Nephron progenitor cell (in vitro differentiated cells): Measurements from ENCODE around the gene KRTAP10-6.

Experiments
- DNase-seq: peaks from one replicate; pipeline ENCODE4 v3.0.0; 2021
- H3K27ac Mint-ChIP-seq: 2 replicates; pipeline ENCODE4 v1.8.0; 2021; ENCODE audit warnings: mild to moderate bottlenecking, moderate library complexity, mixed read lengths
- H3K27me3 Mint-ChIP-seq: 2 replicates; pipeline ENCODE4 v1.8.0; 2021; ENCODE audit warnings: mild to moderate bottlenecking, low read depth, mixed read lengths; ENCODE audit not compliant: poor library complexity
- H3K36me3 Mint-ChIP-seq: 2 replicates; pipeline ENCODE4 v1.8.0; 2021; ENCODE audit warnings: low read depth, mixed read lengths
- H3K4me1 Mint-ChIP-seq: 2 replicates; pipeline ENCODE4 v1.8.0; 2021; ENCODE audit warnings: mixed read lengths
- H3K4me3 Mint-ChIP-seq: 2 replicates; pipeline ENCODE4 v1.8.0; 2021; ENCODE audit warnings: mild to moderate bottlenecking, moderate library complexity, mixed read lengths
- H3K9me3 Mint-ChIP-seq: 2 replicates; pipeline ENCODE4 v1.8.0; 2021; ENCODE audit warnings: mild to moderate bottlenecking, moderate library complexity, mixed read lengths
- CTCF ChIP-seq: fragments of 200-600 bp; sonication (generic); IDR thresholded peaks from 2 replicates; pipeline ENCODE4 v1.5.0; 2021; ENCODE audit warnings: antibody characterized with exemption

The KRTAP10-6 gene

GRCh38 chr21:44572959-44573583 is 19.2 kb downstream of the KRTAP10-6 start:
- peaks cover 33% of the 10 kb centered on the region for H3K27me3 Mint-ChIP-seq
- H3K9me3 Mint-ChIP-seq, result peaks cover 62% of the 10 kb centered on the region
- H3K36me3 Mint-ChIP-seq, result peaks cover 4% of the 10 kb centered on the region
- H3K27ac Mint-ChIP-seq, result peak overlapping the region; percentile 29
- no peak for DNase-seq
- H3K4me3 Mint-ChIP-seq, result no peak overlapping the region
- H3K4me1 Mint-ChIP-seq, result peaks cover 14% of the 10 kb centered on the region
- no peak for TF ChIP-seq CTCF

- Mint-ChIP-seq H3K27ac (peak overlapping the region; percentile 29), H3K4me3 (no peak overlapping the region), H3K27me3 (peaks cover 34% of the 10 kb centered on the region), H3K36me3 (peaks cover 4% of the 10 kb centered on the region), H3K9me3 (peaks cover 52% of the 10 kb centered on the region), H3K4me1 (peaks cover 14% of the 10 kb centered on the region)
- TF ChIP-seq CTCF, result no peak
- DNase-seq, result no peak
Measured at GRCh38 chr21:44571844-44572782, 20.2 kb downstream of the KRTAP10-6 start.

- Mint-ChIP-seq H3K9me3 (peaks cover 45% of the 10 kb centered on the region), H3K4me1 (peaks cover 14% of the 10 kb centered on the region), H3K27ac (no peak overlapping the region), H3K27me3 (peaks cover 34% of the 10 kb centered on the region), H3K4me3 (no peak overlapping the region), H3K36me3 (peaks cover 4% of the 10 kb centered on the region)
- TF ChIP-seq CTCF, result no peak
- no peak for DNase-seq
Measured at GRCh38 chr21:44571296-44571695, 21.0 kb downstream of the KRTAP10-6 start.

DNA sequence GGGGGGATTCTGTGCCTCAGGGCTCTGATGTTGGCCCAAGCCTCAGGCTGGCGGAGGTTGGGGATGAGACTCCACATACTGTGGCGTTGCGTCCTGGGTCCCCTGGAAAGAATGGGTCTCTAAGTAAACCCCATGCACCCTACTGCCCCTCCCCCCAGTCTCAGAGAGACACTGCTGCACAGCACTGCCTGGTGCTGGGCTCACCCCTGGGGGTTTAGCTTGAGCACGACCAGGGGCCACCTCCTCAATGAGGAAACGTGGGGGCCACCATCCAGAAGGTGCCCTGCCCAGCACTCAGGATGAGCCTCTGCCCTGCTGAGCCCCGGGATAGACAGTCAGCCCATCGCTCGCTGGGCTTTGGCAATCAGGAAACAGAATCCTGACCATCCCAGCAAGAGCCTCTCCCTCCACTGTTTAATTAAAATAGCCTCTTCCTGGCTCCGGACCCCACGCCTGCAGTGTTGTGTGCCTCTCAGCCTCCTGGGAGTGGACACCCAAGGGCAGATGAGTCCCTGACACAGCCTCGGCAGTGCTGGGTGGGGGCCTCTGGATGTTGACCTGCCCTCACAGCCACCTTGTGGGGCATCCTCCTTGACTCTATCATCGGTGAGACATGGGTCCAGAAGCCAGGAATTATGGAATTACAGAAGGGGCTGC is 22.3 kb downstream of the KRTAP10-6 start:
- Mint-ChIP-seq H3K36me3 (no peaks in the 10 kb centered on the region), H3K27ac (no peak overlapping the region), H3K4me1 (peaks cover 6% of the 10 kb centered on the region), H3K9me3 (peaks cover 35% of the 10 kb centered on the region), H3K27me3 (peaks cover 29% of the 10 kb centered on the region), H3K4me3 (no peak overlapping the region)
- no peak for DNase-seq
- no peak for TF ChIP-seq CTCF

DNA sequence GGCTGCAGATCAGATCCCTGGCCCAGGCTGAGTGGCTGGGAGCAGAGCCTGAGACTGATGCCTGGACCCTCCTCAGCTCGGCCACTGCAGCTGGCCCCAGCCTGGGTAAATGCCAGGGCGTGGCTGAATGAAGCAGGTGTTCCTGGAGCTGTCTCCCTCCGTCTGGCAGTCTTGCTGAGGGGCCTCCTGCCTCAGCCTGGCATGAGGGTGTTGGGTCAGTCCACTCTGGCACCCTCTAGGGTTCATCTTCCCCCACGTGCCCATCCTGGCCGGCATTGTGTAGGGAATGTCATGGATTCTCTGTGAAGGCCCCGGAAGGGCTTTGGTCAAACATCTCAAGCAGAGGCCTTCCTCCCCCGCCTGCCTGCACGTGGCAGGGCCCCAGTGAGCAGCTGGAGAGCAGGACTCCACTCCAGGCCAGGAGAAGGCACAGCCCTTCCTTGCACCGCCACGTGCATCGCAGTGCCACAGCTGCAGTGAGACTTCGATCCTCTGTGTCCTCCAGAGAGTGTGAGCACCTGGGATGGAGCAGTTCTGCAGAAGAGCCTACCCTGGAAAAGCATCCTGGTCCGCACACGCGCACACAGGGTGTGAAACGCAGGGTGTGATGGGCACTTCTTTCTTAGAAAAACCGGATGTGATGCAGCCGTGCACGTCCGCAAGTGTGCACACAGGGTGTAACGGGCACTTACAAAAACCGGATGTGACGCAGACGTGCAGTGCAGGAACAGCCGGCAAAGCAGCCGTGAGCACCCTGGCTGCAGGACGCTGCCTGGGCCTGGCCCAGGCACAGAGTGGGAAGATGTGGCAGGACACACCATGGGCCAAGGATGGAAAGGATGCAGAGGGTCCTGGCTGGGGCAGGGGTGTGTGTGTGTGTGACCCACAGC is 23.4 kb downstream of the KRTAP10-6 start:
- H3K4me3 Mint-ChIP-seq, result no peak overlapping the region

More for the DNA sequence above, 23.4 kb downstream of the KRTAP10-6 start:
- no peaks in the 10 kb centered on the region for H3K4me1 Mint-ChIP-seq
- H3K27ac Mint-ChIP-seq, result no peak overlapping the region
- peaks cover 29% of the 10 kb centered on the region for H3K27me3 Mint-ChIP-seq
- DNase-seq, result no peak
- no peak for TF ChIP-seq CTCF
- no peaks in the 10 kb centered on the region for H3K36me3 Mint-ChIP-seq
- peaks cover 35% of the 10 kb centered on the region for H3K9me3 Mint-ChIP-seq
